BJ (cell line): Measurements from ENCODE around the gene MAN1C1. TPM values are rescaled to one million over a fixed set of nuclear protein-coding genes. Genes with fewer than 3 reads are reported as not detected.
"Not testable (repeated sequence)": the region's sequence is repeated elsewhere in the genome, so short reads cannot be mapped to it uniquely, and the experiment has no call there.

Experiments used
- CTCF ChIA-PET: fragments of 350-600 bp; formaldehyde crosslinking; extraction: SDS; loops from one replicate; lab custom pipeline; 2021; ENCODE audit warnings: antibody characterized with exemption, inconsistent platforms; lab: Yijun Ruan, JAX
- POLR2A ChIA-PET: fragments of 300-600 bp; sonication (Branson Sonifier 250); formaldehyde crosslinking; extraction: SDS; loops from one replicate; lab custom pipeline; 2021; ENCODE audit warnings: antibody characterized with exemption; lab: Charles Lee
- DNase-seq: peaks from one replicate; pipeline ENCODE4 v3.0.0-alpha.2; 2011; ENCODE audit warnings: low read depth
- H3K27me3 ChIP-seq: 2 replicates; pipeline ENCODE4 v1.6.0; 2011; ENCODE audit warnings: low read length; ENCODE audit not compliant: control insufficient read depth, insufficient read depth
- H3K36me3 ChIP-seq: 2 replicates; pipeline ENCODE4 v1.5.1; 2011; ENCODE audit warnings: low read length; ENCODE audit not compliant: control insufficient read depth, insufficient read depth
- H3K4me3 ChIP-seq: 2 replicates; pipeline ENCODE4 v1.5.1; 2011; ENCODE audit warnings: low read depth, mild to moderate bottlenecking, control low read depth, low read length
- CTCF ChIP-seq: IDR thresholded peaks from 2 replicates; pipeline ENCODE4 v1.5.1; 2011; ENCODE audit warnings: low read depth, mild to moderate bottlenecking, control low read depth, inconsistent platforms, low read length, moderate library complexity; ENCODE audit not compliant: insufficient read depth
- polyA plus RNA-seq: library from polyadenylated mRNA; depleted of rRNA; stranded (reverse); fragments of >200 nt; gene quantifications from 2 replicates; pipeline ENCODE4 v1.2.3, GENCODE V29; 2011

MAN1C1 gene
- polyA plus RNA-seq, 1 experiment, result 1.1 TPM

- no peak overlapping the region for H3K4me3 ChIP-seq
- DNase-seq, result no peak
- ChIA-PET POLR2A (no interaction called here), CTCF (no interaction called here)
- peaks cover 1% of the 10 kb centered on the region; the same call in 1 of the 2 replicates for H3K27me3 ChIP-seq
- H3K36me3 ChIP-seq, result no peaks in the 10 kb centered on the region
- TF ChIP-seq CTCF, result no peak
Observed at GRCh38 chr1:25657883-25658760, 41.5 kb downstream of the MAN1C1 start.

GRCh38 chr1:25658791-25659431 is 42.3 kb downstream of the MAN1C1 start:
- POLR2A ChIA-PET, result no interaction called here
- Histone ChIP-seq H3K36me3 (no peaks in the 10 kb centered on the region), H3K27me3 (peaks cover under 1% of the 10 kb centered on the region; the same call in 1 of the 2 replicates), H3K4me3 (no peak overlapping the region)
- no peak for DNase-seq
- TF ChIP-seq CTCF, result no peak
- CTCF ChIA-PET, result no interaction called here

GRCh38 chr1:25661043-25661815 is 44.6 kb downstream of the MAN1C1 start:
- peaks cover 3% of the 10 kb centered on the region for H3K27me3 ChIP-seq
- DNase-seq, result peak; percentile 31
- CTCF ChIA-PET, result no interaction called here
- no peak overlapping the region for H3K4me3 ChIP-seq
- POLR2A ChIA-PET, result no interaction called here
- no peak for TF ChIP-seq CTCF
- H3K36me3 ChIP-seq, result no peaks in the 10 kb centered on the region

- ChIA-PET CTCF (no interaction called here), POLR2A (no interaction called here)
- TF ChIP-seq CTCF, result no peak
- DNase-seq, result no peak
- Histone ChIP-seq H3K4me3 (no peak overlapping the region), H3K27me3 (peaks cover 3% of the 10 kb centered on the region), H3K36me3 (no peaks in the 10 kb centered on the region)
Observed at GRCh38 chr1:25662061-25662460, 45.5 kb downstream of the MAN1C1 start.

GRCh38 chr1:25662959-25663358 is 46.4 kb downstream of the MAN1C1 start:
- H3K4me3 ChIP-seq, H3K36me3 ChIP-seq, CTCF ChIA-PET, DNase-seq, H3K27me3 ChIP-seq, POLR2A ChIA-PET: not testable (repeated sequence)
